ENCODE measurements around the gene BICD2.
A peak's percentile ranks its signal among the peaks of the same experiment; 100 is the strongest.
"Not testable (repeated sequence)": the region's sequence is repeated elsewhere in the genome, so short reads cannot be mapped to it uniquely, and the experiment has no call there.

Gene BICD2

DNA sequence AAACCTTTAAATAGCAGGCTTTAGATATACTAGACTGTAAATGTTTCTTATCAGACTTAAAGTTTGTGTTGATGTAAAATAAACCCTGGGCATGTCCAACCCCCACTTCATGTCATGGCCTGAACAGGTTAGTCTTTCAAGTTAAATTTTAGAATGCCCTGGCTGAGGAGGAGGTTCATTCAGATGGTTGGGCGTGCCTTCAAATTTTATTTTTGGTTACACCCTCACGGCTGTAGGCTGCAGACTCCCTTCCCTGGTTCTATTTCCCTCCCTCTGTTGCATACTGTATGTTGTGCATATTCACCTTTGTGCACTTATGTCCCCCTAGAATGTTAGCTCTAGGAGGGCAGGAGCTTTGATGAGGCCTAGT is 5.3 kb upstream of the BICD2 start:
- no peak for DNase-seq

DNA sequence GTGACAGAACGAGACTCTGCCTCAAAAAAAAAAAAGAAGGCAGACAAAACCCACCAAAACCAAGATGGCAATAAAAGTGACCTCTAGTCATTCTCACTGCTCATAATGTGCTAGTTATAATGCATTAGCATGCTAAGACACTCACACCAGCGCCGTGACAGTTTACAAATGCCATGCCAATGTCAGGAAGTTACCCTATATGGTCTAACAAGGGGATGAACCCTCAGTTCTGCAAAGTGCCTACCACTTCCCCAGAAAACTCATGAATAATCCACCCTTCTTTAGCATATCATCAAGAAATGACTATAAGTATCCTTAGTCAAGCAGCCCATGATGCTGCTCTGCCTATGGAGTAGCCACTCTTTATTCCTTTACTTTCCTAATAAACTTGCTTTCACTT is 4.7 kb upstream of the BICD2 start:
- DNase-seq, result no peak

DNA sequence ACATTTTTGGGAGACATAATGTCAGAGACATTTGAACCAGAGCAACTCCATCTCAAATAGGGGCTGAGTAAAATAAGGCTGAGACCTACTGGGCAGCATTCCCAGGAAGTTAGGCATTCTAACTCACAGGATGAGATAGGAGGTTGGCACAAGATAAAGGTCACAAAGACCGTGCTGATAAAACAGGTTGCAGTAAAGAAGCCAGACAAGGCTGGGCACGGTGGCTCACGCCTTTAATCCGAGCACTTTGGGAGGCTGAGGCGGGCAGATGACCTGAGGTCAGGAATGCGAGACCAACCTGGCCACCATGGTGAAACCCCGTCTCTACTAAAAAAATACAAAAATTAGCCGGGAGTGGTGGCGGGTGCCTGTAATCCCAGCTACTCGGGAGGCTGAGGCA is 4.2 kb upstream of the BICD2 start:
- DNase-seq, result not testable (repeated sequence)

DNA sequence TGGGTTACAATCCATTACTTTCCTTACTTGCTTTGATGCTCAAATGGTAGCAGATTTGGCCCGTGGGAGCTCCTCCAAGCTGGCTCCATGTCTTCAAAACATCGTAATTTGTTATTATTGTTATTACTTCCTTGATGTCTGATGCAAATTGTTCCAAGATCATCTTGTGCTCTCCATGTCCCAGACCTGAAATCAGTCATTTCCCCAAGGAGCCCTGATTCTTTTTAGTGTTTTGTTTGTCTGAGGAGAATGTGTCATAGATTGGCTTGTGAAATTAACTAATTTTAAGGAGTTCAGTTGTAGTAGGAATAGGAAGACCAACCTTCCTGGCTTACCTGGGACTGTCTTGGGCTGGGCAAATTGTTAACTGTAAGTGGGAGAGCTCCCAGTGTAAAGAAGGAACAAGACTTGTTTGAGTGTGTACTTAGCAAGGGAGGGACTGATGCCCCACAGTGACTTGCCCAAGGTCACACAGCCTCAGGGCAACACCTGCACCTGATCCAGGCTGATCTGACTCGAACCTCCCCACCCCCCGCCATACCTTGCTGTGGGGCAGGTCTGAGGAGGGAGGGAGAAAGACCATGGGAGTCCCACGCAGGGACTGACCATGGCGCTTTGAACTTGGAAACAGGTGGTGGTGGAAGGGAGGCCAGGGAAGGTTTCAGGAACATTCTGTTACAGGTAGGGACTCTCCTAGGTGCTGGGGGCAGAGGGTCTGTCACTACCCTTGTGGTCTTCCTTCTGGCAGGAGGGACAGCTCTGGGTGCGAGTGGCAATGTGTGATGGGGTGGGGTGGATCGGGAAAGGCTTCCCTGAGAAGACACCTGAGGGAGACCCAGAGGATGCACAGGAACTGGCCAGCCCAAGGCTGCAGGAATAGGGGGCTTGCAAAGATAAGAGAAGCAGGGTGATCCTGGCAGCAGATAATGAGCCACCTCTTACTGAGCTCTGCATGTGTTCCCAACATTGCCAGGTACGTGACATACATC is 2.7 kb upstream of the BICD2 start:
- DNase-seq, result no peak

DNA sequence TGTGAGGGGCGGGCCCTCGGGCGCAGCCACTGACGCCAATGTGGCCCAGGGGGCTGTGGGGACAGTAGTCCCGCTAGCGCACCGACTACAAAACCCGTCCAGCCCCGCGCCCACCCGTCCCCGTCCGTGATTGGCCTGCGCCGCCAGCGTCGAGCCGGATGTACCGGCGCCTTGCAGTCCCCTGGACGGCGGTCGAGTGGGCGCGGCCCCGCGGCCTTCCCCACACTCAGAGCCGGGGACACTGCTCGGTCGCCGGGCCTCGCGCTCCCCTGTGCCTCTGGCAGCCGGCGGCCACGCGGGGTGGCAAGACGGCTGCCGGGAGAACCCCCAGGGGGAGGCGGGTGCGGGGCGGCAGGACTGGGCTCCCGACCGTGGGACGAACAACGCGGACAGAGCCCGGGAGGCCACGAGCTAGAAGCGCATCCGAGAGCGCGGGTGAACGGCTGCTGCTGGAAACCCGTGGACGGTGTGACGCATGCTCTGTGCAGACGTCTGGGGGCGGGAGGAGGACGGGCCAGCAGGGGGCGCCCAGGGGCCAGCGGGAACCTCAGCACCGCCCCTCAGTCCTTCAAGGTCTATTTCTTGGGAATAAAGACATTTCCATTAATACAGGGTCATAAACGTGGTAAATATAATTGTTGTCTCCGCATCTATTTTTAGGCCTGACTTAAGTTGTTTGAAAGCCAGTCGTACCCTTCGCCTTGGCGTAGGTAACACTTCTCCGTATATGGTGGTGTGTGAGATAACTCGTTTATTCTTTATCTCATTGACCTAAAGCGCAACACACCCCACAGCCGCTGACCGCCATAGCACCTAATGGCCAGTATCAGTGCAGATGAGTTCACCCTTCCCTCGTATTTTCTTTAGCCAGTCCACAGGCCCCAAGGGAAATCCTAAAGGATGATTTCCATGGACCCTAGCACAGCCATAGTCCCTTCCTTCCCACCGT is 629 bp upstream of the BICD2 start:
- peak; percentile 91 for DNase-seq

DNA sequence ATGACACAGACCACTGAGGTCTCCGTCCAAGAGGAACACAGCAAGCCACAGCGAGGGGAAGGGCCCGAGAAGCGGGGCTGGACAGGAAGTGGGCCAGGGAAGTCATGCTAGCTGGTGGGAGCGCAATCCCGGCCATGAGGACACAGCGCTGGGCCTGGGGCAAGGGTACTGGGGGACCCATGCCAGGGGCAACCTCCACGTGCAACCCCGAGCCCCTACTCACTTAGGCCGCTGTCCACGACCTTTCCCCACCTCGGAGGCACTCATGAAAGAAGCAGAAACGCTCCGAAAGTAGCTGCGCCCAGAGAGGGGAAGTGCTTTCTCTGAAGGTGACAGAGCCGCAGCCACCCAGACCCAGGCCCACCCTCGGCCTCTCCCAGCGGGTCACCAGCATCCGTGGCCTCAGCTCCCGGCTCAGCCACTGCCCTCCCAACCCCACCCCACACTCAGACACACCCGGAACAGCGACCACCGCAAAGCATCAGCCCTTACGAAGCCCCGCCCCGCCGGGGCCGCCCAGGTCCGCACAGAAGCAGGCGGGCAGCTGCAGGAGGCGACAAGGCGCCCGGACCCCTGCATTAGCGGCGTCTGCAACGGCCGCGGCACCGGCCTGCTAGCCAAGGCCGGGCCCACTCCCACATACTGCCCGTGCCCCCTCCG is 782 bp downstream of the BICD2 start:
- no peak for DNase-seq

DNA sequence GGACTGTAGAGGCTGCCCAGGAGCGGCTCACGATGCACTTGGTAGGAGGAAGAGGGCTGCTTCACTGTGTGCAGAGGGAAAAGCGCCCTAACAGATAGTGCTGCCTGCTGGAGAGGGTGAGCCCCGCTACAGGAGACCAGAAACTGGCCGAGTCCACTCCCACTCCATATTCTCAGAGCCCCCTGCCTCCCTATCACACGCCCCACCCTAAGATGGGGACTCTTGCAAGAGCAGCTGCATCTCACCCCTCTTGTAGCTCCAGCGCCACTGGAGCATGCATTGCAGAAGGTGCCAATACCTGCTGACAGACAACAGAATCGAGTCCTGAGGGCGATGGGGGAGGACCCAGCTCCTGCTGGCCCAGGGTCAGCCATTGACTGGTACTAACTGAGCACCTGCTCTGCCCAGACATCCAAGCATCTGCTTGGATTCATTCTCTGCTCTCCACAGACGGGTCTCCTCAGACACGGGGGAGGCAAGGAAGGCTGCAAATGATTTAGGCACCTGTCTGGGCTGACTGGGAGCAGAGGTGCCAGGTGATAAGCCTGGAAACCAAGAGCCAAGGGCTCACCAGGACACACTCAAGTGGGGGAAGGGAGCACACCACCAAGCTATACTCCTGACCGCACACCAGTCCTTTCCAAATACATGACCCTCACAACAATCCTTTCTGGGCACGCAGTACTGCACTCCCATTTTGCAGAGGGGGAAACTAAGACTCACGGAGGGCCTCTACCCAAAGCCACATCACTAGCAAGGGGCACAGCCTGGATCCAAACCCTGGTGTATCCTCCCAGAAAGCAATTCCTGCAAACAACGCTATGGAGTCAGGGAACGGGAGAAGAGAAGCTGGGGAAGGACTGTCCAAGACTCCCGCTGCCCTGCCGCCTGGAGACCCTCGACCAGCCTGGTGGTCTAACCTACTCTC is 1.6 kb downstream of the BICD2 start:
- no peak for DNase-seq

DNA sequence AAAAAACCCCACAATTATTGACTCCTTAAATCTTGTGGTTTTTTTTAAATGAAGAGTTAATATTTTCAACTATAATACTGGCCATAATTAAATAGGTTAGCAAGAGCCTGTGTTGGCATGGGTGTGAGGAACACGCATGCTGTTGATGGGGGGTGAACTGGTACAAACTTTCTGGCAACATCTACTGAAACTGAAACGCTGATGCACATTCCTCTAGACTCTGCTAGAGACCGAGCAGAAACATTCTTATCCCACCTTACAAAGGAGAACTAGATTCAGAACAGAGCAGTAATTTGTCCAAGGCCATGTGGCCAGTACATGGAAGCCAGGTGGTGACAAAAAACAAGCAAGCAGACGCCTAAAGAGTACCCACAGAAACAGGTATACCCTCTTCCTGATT is 2.4 kb downstream of the BICD2 start:
- no peak for DNase-seq

DNA sequence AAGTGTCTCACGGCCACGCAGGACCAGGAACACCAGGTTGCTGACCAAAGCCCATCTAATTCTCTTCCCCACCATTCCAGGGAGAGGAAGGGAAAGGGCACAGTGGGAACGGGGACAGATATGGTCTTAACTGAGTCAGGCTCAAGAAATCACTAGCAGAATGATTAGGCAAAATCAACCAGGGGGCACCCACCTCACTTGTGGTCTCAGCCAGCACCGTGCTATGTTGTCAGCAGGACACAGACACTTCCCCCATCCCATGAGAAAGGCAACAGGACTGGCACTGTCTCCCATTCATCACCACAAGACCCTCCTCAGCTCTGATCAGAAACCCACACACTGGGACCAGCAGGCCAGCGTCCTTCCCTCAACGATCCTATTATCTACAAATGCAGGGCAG is 2.9 kb downstream of the BICD2 start:
- DNase-seq, result no peak

DNA sequence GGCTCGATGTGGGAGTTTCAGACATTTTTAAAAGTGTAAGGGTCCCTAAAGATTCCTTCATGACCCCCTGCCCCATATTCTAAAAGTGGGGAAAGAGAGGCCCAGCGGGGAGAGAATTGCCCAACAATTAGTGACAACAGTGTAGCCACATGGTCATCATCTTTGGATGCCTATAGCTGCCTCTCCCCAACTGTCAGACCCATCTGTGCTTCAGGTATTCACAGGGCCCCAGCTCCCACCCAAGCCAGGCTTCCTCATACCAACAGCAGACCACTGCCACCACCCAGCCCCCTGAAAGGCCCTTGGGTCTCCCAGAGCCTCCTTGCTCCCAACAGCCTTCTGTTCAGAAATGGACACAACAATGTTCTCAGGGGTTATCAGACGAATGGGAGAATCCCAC is 4.1 kb downstream of the BICD2 start:
- no peak for DNase-seq

DNA sequence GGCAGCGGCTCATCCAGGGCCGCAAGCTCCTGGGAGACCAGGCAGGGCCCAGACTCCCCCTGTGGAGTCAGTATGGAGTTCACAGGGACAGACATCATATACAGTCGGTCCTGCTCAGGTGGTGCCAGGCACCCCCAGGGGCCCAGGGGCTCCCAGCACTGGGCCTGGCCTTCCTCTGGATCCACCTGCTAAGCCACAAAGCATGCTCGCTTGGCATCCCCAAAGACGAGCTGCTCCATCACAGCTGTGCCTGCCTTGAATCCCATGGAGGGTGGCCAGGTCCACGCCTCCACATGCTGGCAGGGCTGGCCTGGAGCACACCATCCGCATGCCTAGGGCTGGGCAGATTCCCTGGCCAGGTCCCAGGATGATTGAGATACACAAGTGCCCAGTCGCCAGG is 4.6 kb downstream of the BICD2 start:
- no peak for DNase-seq

DNA sequence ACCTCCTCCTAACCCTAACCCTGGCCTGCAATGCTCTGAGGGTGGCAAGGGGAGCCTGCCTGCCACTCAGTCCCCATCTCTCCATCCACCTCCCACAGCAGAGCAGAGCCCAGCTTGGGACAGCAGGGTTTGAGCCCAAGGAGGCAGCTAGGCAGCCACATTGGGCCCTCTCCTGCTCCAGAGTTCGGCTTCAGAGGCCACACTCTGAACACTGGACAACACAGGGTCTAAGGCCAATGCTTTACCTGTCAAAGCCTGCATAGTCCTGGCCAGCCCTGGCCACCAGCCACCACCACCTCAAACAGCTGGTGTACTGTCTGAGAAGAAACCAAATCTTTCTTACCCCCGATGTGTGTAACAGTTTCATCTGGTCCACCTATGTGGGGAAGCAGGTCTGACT is 5.2 kb downstream of the BICD2 start:
- DNase-seq, result no peak

DNA sequence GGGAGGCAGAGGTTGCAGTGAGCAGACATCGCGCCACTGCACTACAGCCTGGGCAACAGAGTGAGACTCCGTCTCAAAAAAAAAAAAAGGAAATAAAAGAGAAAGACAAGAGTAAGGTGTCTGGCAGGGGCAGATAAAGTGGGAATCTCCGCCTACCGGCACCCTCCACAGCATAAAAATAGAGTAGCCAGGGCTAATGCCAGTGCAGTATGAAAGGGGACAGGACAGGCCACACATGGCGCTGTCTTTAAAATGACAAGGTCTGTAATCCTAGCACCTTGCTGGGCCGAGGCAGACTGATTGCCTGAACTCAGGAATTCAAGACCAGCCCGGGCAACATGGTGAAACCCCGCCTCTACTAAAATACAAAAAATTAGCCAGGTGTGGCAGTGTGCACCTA is 7.8 kb downstream of the BICD2 start:
- no peak for DNase-seq

DNA sequence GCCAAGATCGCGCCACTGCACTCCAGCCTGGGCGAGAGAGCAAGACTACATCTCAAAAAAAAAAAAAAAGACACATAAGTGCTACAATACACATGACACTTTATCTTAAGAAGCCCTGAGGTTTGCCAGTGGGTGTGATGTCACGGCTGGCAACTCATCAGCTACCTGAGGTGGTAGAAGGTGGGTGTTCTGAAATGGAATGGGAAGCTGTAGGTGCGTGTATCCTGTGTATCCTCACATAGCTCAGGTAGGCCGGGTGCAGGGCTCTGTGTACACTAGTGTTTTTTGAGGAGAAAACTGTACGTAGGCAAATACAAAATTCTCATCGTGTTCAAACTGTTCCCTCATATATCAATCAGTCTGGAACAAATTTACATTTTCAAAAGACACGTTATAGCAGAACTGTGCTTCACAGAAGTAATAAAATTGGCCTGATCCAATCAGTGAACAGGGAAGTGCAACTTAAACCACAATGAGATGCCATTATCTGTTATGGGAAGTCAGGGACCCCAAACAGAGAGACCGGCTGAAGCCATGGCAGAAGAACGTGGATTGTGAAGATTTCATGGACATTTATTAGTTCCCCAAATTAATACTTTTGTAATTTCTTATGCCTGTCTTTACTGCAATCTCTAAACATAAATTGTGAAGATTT is 10.4 kb downstream of the BICD2 start:
- no peak for DNase-seq

DNA sequence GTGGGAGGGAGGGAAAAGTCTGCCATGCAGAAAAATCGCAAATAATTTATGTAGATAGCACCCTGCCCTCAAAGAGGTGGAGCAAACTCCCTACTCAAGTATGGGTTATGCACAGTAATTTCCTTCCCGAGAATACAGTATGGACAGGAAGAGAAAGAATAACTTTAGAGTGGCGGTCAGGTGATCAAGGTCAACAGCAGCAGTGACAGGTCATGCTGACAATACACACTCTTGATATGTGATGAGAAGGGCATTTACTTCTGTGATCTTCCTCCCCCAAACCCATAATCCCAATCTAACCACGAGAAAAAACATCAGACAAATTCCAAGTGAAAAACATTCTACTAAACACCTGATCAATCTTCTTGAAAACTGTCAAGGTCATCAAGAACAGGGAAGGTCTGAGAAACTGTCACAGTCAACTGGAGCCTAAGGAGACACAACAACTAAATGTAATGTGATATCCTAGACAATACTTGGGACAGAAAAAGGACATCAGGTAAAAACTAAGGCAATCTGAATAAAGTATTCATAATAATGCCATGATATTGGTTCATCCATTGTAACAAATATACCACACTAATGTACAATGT is 11.7 kb downstream of the BICD2 start:
- no peak for DNase-seq

DNA sequence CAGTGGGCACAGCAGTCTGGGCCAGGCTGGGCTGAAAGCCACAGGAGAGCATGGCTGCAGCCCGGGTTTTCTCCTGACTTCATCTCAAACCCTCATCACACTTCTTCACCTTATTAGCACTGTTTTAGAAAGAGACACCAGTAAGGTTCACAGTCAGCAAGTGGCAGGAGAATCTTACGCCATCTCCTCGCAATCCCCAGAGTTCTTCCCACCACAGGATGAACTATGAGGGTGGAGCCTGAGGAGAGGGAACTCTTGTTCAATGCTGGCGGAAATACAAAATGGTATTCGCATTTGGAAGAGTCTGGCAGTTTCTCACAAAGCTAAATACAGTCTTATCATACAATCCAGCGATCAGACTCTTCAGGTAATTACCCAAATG is 14.7 kb downstream of the BICD2 start:
- DNase-seq, result no peak

DNA sequence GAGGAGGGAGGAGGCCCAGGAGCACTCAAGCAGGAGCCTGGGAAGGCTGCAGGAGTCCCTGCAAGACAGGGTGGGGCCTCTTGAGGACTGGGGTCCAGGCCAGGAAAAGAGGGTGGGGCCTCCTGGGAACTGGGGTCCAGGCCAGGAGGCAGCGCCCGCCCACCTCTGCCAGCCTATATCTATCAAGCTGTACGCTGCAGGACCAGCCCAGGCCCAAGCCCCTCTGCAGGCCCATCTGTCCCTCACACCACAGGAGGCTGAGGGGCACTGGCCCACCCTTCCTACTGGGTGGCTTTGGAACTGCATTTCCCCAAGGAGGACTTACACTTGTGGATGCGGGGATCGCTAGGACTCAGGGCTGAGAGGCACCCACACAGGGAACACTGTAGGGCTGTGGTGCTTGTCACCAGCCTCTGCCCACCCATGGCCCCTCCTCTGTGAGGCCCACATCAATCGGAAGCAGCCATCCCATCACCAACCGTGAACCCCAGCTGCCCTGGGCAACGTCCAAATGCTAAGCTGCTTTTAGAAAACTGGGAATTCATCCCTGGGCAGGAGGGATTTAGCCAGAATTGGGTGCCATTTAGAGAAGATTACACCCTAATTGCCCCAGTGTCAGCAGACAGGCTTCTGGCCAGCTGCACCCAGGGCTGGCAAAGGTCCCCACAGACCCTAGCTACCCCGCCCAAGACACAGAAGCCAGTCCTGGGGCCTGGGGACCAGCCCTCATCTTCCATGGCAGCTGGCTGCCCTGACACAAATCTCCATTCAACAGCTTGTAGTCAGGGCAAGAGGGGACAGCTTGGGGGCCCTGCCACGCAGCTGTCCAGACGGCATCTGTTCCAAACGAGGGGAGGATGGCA is 15.3 kb downstream of the BICD2 start:
- DNase-seq, result no peak

DNA sequence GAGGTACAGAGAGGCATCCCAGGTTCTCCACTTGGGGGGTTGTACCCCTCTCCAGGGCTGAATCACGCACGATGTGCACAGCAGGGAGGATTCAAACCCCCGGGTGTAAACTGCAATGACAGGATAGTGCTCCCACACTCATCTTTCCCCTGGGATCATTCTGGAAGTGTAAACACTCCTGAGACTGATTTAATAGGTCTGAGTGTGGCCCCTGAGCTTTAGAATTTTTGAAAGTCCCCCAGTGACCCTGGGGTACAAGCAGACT is 16.5 kb downstream of the BICD2 start:
- no peak for DNase-seq

DNA sequence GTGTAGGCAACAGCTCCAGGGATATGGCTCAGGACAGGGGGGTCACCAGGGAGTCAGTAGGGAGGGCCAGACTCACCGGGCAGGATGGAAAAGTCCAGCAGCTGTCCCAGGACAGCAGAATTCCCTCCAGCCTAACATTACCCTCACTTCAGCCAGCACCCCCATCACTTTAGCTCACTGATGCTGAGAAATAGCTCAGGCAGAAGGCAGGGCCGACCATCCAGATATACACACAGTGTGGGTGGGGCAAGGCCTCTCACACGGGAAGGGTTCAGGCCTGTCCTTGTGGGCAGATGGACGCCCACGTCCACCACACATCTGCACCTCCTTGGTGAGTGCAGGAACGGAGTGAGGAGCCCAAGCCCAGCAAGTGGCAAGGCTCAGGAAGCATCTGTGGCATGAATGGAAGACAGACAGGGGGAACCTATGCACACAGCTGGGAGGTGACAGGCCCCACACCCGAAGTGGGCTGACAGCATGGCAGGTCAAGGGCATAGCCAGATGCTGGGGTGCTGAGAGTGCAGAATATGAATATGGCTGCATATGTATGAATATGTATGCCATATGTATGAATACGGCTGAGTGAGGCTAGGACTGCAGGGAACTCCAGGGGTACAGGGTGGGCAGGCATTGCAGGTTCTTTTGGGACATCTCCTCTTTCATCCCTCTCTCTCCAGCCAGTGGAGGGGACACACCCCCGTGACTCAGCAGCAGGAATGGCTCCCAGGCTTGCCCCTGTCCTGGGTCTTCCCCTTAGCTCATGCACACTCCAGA is 17.0 kb downstream of the BICD2 start:
- no peak for DNase-seq
